Activated T-helper 1 cell treated with anti-CD3 and anti-CD28 coated beads, Interleukin-12 subunit alpha, Interleukin-12 subunit beta, Interleukin-2, Interleukin-4 antibody, amounts not matched to agents 30 ng/mL and 10 ng/mL and 1 ng/mL, durations not matched to agents 14 hours and 24 hours and 36 hours (primary cell): ENCODE results near the gene C1orf56. TPM values are rescaled to one million over a fixed set of nuclear protein-coding genes. Genes with fewer than 3 reads are reported as not detected.

Experiments used
- DNase-seq: peaks from one replicate; pipeline ENCODE4 v3.0.0; 2021; ENCODE audit warnings: low spot score
- H3K27ac Mint-ChIP-seq: one replicate; pipeline ENCODE4 v1.8.0; 2021; ENCODE audit warnings: mild to moderate bottlenecking, mixed read lengths
- H3K27me3 Mint-ChIP-seq: one replicate; pipeline ENCODE4 v1.8.0; 2022; ENCODE audit warnings: mild to moderate bottlenecking, moderate library complexity, mixed read lengths; ENCODE audit not compliant: insufficient read depth
- H3K36me3 Mint-ChIP-seq: one replicate; pipeline ENCODE4 v1.8.0; 2021; ENCODE audit warnings: low read depth, mixed read lengths
- H3K4me1 Mint-ChIP-seq: one replicate; pipeline ENCODE4 v1.8.0; 2021; ENCODE audit warnings: low read depth, mixed read lengths
- H3K4me3 Mint-ChIP-seq: one replicate; pipeline ENCODE4 v1.8.0; 2021; ENCODE audit warnings: mild to moderate bottlenecking, moderate library complexity, mixed read lengths
- H3K9me3 Mint-ChIP-seq: one replicate; pipeline ENCODE4 v1.8.0; 2021; ENCODE audit warnings: mixed read lengths
- intact Hi-C: fragments of 100-400 bp; cut with micrococcal nuclease; formaldehyde crosslinking; loops from one replicate; pipeline ENCODE4 v1.15.1; 2024
- total RNA-seq: library from RNA; stranded (reverse); gene quantifications from 2 replicates; pipeline ENCODE4 v1.2.3, GENCODE V29; 2022

The C1orf56 gene
- total RNA-seq, 1 donor from 2014 or later, result 1.6 TPM

DNA sequence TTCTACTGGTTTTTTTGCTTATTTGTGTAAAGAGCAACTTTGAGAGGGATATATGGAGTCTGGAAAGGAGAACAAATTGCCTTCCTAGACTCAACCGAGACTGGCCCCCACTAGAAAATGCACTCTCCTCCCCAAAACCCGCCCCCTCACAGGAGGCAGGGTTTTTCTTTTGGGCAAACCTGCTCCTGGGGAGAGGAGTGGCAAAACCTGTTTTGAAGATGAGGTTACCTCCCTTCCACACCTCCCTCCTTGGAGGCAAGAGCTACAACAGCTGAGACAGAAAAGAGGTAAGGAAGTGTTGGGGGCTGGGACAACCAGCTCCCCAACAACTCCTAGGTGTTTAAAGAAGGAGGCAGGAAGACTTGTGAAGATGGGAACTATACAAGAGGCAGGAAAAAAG is 11.2 kb upstream of the C1orf56 start, which contains the start of gene BNIPL:
Gene BNIPL, plus strand, starts transcription at position 231 of the 400 bp plus-strand sequence. Its CDS starts 140 bp downstream, at position 371.
- intact Hi-C loops, result no loop called here
- H3K27me3 Mint-ChIP-seq, result no peaks in the 10 kb centered on the region
- DNase-seq, result no peak

DNA sequence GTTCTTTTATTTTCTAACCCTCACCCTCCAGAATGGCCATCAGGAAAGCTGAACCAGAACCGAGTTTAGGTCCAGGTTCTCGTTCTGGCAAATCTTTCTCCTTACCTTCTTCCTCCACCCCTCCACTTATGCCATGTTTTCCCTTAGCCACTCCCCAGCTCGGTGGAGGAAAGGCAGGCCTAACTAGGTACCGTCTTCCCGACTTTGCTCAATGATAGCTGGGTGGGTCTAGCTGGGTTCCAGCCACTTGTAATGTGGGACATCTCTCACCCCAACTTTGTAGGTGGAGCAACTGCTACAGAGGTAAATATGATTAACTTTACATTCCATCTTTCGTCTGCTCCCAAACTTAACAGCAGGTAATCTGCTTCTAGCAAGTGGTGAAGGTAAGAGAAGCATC is 10.5 kb upstream of the C1orf56 start:
- Mint-ChIP-seq H3K27me3 (no peaks in the 10 kb centered on the region), H3K27ac (no peak overlapping the region), H3K4me1 (no peaks in the 10 kb centered on the region), H3K9me3 (no peaks in the 10 kb centered on the region), H3K36me3 (peaks cover 31% of the 10 kb centered on the region), H3K4me3 (no peak overlapping the region)
- intact Hi-C loops, result no loop called here
- DNase-seq, result no peak

More for the DNA sequence above, 11.2 kb upstream of the C1orf56 start, which contains the start of gene BNIPL:
- H3K4me1 Mint-ChIP-seq, result no peaks in the 10 kb centered on the region
- H3K9me3 Mint-ChIP-seq, result no peaks in the 10 kb centered on the region
- H3K36me3 Mint-ChIP-seq, result peaks cover 32% of the 10 kb centered on the region
- H3K27ac Mint-ChIP-seq, result no peak within 1 kb of the TSS
- no peak within 1 kb of the TSS for H3K4me3 Mint-ChIP-seq

DNA sequence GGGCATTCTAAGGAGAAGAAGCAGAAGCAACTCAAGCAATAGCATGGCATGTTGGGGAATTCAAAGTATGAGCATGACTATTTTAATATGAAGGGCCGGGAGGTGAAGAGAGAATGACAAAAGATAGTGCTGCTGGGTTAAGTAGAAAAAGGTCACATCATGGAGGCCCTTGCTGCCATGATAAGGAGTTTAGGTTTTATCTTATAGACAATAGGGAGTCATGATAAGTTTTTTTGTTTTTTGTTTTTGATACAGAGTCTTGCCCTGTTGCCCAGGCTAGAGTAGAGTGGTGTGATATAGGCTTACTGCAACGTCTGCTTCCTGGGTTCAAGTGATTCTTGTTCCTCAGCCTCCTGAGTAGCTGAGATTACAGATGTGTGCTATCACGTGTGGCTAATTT is 8.0 kb upstream of the C1orf56 start:
- intact Hi-C loops, result no loop called here
- H3K36me3 Mint-ChIP-seq, result peaks cover 21% of the 10 kb centered on the region
- no peak overlapping the region for H3K4me3 Mint-ChIP-seq
- DNase-seq, result no peak
- H3K9me3 Mint-ChIP-seq, result no peaks in the 10 kb centered on the region
- H3K4me1 Mint-ChIP-seq, result peaks cover 14% of the 10 kb centered on the region
- no peak overlapping the region for H3K27ac Mint-ChIP-seq
- no peaks in the 10 kb centered on the region for H3K27me3 Mint-ChIP-seq

DNA sequence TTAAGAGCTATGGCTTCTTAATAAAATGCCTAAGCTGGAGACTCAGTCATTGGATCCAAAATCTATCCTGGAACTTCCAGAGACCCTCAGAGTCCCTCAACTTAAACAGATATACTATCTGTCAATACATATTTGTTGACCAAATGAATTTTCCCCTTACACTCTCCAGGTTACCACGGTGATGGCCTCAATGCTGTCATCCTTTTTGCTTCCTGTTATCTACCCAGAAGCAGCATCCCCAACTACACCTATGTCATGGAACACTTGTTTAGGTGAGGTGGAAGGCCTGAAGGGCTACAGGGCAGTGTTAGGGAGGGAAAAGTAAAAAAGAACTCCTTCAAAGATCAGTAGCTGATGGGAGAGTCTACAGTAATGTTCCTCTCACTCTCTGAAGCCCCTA is 4.4 kb upstream of the C1orf56 start:
- intact Hi-C loops, result no loop called here
- H3K27ac Mint-ChIP-seq, result peak overlapping the region; percentile 25

DNA sequence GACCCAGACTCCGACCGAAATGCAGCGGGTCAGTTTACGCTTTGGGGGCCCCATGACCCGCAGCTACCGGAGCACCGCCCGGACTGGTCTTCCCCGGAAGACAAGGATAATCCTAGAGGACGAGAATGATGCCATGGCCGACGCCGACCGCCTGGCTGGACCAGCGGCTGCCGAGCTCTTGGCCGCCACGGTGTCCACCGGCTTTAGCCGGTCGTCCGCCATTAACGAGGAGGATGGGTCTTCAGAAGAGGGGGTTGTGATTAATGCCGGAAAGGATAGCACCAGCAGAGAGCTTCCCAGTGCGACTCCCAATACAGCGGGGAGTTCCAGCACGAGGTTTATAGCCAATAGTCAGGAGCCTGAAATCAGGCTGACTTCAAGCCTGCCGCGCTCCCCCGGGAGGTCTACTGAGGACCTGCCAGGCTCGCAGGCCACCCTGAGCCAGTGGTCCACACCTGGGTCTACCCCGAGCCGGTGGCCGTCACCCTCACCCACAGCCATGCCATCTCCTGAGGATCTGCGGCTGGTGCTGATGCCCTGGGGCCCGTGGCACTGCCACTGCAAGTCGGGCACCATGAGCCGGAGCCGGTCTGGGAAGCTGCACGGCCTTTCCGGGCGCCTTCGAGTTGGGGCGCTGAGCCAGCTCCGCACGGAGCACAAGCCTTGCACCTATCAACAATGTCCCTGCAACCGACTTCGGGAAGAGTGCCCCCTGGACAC is 534 bp downstream of the C1orf56 start:
- no peaks in the 10 kb centered on the region for H3K27me3 Mint-ChIP-seq
- no peaks in the 10 kb centered on the region for H3K9me3 Mint-ChIP-seq
- H3K36me3 Mint-ChIP-seq, result peaks cover 20% of the 10 kb centered on the region
- H3K4me3 Mint-ChIP-seq, result peak overlapping the region; percentile 86
- peak overlapping the region; percentile 79 for H3K27ac Mint-ChIP-seq
- intact Hi-C loops, result loop anchor here (1.0 kb wide), 3 partner anchors 9 to 40 kb away; partner anchors contain the start of gene PRUNE1
- DNase-seq, result peak; percentile 42
- H3K4me1 Mint-ChIP-seq, result peaks cover 59% of the 10 kb centered on the region

More for the DNA sequence above, 4.4 kb upstream of the C1orf56 start:
- Mint-ChIP-seq H3K27me3 (no peaks in the 10 kb centered on the region), H3K4me1 (peaks cover 37% of the 10 kb centered on the region), H3K4me3 (no peak overlapping the region), H3K36me3 (peaks cover 5% of the 10 kb centered on the region), H3K9me3 (no peaks in the 10 kb centered on the region)
- DNase-seq, result no peak

DNA sequence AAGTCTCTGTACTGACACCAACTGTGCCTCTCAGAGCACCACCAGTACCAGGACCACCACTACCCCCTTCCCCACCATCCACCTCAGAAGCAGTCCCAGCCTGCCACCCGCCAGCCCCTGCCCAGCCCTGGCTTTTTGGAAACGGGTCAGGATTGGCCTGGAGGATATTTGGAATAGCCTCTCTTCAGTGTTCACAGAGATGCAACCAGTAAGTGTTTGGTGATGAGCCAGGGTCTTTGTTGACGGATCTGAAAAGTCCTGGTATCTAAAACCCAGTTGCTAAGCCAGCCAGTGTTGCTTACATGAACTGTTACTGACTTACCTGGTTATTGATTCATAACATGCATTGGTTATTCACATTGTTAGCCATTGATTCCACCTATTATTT is 1.1 kb downstream of the C1orf56 start:
- Mint-ChIP-seq H3K27me3 (no peaks in the 10 kb centered on the region), H3K4me1 (peaks cover 53% of the 10 kb centered on the region), H3K27ac (peak overlapping the region; percentile 79), H3K9me3 (no peaks in the 10 kb centered on the region), H3K36me3 (peaks cover 20% of the 10 kb centered on the region), H3K4me3 (peak overlapping the region; percentile 86)
- DNase-seq, result no peak
- intact Hi-C loops, result loop anchor here (1.0 kb wide), 2 partner anchors 9 to 40 kb away; partner anchors contain the start of gene PRUNE1

DNA sequence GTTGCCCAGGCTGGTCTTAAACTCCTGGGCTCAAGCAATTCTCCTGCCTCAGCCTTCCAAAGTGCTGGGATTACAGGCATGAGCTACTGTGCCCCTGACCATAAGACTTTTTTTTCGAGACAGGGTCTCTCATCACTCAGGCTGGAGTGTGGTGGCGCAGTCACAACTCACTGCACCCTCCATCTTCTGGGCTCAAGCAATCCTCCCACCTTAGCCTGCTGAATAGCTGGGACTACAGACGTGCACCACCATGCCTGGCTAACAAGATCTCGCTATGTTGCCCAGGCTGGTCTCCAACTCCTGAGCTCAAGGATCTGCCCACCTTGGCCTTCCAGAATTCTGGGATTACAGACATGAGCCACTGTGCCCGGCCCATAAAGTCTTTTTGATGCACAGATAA is 1.9 kb downstream of the C1orf56 start:
- Mint-ChIP-seq H3K4me1 (peaks cover 54% of the 10 kb centered on the region), H3K36me3 (peaks cover 24% of the 10 kb centered on the region), H3K27ac (peak overlapping the region; percentile 20)

DNA sequence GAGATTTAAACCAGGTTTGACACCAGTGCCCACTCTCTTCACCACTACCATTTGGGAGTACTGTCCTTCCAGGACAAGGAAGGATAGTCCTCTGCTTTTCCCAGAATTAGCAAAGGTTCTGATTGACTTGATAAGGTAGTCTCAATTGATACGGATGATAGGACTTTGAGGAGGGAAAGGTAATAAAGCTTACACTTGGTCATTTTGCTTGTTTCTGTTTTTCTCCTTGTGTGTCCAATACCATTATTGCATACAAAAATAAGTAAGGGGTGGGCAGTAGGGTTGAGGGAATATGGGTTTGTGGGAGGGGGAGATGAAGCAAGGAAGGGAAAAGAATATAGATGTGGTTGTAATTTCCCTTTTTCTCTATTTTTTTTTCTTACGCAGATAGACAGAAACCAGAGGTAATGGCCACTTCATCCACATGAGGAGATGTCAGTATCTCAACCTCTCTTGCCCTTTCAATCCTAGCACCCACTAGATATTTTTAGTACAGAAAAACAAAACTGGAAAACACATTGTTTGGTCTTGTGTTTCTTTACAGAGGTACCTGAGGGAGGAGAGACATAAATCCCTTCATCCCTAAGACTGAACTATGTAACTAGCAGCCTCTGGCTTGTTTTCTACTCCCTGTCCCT is 2.6 kb downstream of the C1orf56 start:
- Mint-ChIP-seq H3K4me1 (peaks cover 62% of the 10 kb centered on the region), H3K4me3 (peak overlapping the region; percentile 15), H3K27ac (no peak overlapping the region), H3K36me3 (peaks cover 30% of the 10 kb centered on the region), H3K9me3 (no peaks in the 10 kb centered on the region), H3K27me3 (no peaks in the 10 kb centered on the region)
- no peak for DNase-seq
- intact Hi-C loops, result no loop called here

More for the DNA sequence above, 1.9 kb downstream of the C1orf56 start:
- DNase-seq, result no peak
- intact Hi-C loops, result no loop called here
- no peaks in the 10 kb centered on the region for H3K9me3 Mint-ChIP-seq
- no peak overlapping the region for H3K4me3 Mint-ChIP-seq
- H3K27me3 Mint-ChIP-seq, result no peaks in the 10 kb centered on the region

DNA sequence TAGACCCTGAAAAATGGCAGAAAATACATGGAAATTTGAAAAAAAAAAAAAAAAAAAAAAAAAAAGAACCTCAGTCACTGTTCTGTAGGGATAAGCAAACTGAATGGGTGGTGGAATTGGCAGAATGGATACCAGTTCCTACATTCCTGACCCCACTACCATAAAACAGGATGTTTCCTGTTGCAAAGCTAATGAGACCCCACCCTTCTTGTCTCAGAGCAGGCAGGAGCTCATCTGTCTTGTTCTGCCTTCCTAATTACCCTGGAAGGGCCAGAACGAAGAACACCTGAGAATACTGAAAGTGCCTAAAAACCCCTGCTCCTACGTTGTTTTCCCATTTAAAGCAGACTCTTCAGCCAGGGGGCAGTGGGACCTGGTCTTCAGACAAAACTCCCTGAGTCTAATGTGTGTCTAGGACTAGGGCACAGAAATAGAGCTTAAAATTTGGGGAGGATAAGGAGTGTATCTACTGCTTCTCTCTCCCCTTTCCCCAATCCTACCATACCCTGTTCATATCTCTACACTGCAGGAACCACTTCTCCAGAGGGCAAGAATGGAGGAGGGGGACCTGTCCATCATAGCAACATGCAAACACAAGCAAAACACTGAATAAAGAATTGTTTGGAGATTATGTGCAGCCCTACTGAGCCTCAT is 3.9 kb downstream of the C1orf56 start:
- intact Hi-C loops, result no loop called here
- Mint-ChIP-seq H3K27ac (peak overlapping the region; percentile 40), H3K4me1 (peaks cover 66% of the 10 kb centered on the region), H3K36me3 (peaks cover 40% of the 10 kb centered on the region), H3K4me3 (no peak overlapping the region), H3K9me3 (no peaks in the 10 kb centered on the region), H3K27me3 (no peaks in the 10 kb centered on the region)
- DNase-seq, result no peak

DNA sequence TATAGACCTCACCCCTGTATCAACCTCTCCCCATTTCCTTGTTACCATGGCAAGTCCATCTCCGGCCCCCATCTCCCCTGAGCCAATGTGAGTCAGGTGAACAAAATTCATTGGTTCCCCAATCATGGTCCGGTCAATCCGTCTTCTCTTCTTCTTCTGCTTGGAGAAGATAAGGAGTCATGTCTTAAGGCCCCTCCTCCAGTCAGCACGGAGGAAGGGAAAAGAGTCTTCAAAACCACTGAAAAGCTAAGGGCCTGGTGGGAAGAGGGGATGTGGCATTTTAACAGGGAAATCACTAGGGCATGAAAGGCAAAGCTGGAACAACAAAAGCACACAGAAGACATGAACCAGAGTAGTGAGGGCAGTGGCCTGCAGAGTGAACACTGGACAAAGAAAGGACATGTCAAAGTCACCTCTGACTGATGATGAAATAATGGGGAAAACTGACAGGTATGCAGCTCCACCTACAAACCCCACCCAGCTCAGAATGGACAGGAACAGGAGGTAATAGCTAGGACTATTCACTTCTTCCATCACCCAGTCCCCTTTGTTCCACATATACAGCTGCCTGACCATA is 7.5 kb downstream of the C1orf56 start:
- no peaks in the 10 kb centered on the region for H3K9me3 Mint-ChIP-seq
- peaks cover 62% of the 10 kb centered on the region for H3K36me3 Mint-ChIP-seq
- H3K27me3 Mint-ChIP-seq, result no peaks in the 10 kb centered on the region
- H3K27ac Mint-ChIP-seq, result peak overlapping the region; percentile 97
- intact Hi-C loops, result loop anchor here (5.0 kb wide), 6 partner anchors 128 to 493 kb away; partner anchors contain the start of genes ENSA, PI4KB, RFX5 and SETDB1
- no peak for DNase-seq
- peaks cover 59% of the 10 kb centered on the region for H3K4me1 Mint-ChIP-seq
- peak overlapping the region; percentile 95 for H3K4me3 Mint-ChIP-seq

DNA sequence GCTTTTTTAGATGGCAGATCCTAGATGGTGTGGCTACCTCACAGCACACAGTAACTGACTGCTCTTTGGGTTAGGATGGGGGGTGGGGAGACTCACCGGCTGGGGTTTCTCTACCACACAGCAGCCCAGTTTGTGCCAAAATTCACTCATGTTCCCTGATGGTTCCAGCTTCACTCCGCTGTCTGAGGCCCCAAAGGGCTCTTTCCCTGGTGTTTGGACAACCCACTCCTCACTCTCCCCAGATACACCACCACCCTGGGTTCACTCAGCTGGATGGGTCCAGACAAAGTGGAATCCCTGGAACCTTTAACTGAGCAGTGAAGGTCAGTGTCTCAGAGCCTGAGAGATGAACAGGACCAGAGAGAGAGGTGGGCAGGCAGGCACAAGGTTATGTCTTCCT is 8.0 kb downstream of the C1orf56 start:
- Mint-ChIP-seq H3K36me3 (peaks cover 61% of the 10 kb centered on the region), H3K4me3 (peak overlapping the region; percentile 95), H3K9me3 (no peaks in the 10 kb centered on the region), H3K4me1 (peaks cover 59% of the 10 kb centered on the region), H3K27me3 (no peaks in the 10 kb centered on the region), H3K27ac (peak overlapping the region; percentile 97)
- no peak for DNase-seq
- intact Hi-C loops, result loop anchor here (5.0 kb wide), 6 partner anchors 128 to 493 kb away; partner anchors contain the start of genes ENSA, PI4KB, RFX5 and SETDB1

DNA sequence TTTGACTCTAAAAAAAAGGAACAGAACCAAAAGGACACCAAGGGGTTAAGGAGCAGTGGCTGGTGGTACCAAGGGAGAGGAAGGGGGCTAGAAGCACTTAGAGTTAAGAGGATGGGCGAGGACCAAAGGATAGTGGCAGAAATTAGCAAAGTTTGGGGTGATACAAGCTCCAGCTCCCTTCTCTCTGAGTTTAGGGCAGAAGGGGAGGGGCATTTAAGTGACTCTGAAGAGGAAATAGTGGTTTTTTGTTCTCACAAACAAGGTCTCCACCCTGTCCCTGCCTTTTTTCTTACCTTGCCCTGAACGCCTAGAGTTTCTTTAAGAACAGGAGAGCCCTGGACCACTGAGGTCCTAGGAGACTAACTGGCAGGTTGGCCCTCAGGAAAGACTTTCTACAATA is 8.6 kb downstream of the C1orf56 start:
- Mint-ChIP-seq H3K36me3 (peaks cover 56% of the 10 kb centered on the region), H3K27me3 (no peaks in the 10 kb centered on the region), H3K27ac (peak overlapping the region; percentile 97), H3K4me3 (peak overlapping the region; percentile 95), H3K9me3 (no peaks in the 10 kb centered on the region), H3K4me1 (peaks cover 63% of the 10 kb centered on the region)
- intact Hi-C loops, result loop anchor here (2.0 to 5.0 kb wide), 7 partner anchors 129 to 494 kb away; partner anchors contain the start of genes ENSA, PI4KB, PSMD4 and RFX5
- peak; percentile 36 for DNase-seq
